CD4-positive, alpha-beta T cell treated with Interleukin-15 for 4 hours (primary cell): ENCODE measurements around the gene VPS18.
A peak's percentile ranks its signal among the peaks of the same experiment; 100 is the strongest.

Experiments
- DNase-seq: peaks from one replicate; pipeline ENCODE4 v3.0.0-alpha.2; 2020; ENCODE audit warnings: low spot score

Gene VPS18

DNA sequence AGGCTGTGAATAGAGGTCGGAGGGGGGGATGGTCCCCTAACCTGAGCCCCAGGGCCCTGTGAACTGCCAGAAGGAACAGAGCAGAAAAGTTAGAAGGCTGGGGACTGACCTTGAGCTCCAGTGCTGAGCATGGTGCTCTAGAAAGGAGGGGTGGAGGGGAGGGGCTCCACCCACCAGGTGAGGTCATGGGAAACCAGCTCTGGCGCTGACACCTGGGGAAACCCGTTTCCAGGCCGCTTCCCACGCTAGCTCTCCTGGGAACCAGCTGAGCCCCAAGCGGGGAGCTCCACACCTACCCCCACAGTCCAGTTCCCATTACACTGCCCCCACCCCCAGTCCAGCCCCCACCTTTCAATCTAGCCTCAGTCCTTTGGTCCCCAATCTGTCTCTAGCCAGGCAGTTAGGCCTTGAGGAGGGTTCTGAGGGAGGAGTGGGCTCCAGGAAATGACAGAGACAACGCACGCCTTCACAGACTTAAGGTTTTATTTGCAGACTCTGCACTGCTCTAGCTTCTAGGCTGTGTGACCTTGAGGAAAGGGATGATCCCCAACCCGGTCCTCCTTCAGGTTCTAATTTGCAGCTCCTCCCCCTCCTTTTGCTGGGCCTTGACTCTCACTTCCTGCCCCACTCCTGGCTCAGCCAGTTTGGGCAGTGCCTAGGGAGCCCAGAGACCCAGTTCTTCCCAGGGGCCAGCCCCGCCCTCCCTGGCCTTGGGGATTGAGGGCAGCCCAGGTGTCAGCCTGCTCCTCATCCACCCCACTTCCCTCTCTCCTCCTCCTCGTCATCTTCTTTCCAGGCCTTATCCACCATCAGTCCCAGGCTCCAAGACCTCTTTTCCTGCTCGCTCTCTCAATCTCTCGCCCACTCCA lies 22.3 kb upstream of the VPS18 start:
- no peak for DNase-seq

DNA sequence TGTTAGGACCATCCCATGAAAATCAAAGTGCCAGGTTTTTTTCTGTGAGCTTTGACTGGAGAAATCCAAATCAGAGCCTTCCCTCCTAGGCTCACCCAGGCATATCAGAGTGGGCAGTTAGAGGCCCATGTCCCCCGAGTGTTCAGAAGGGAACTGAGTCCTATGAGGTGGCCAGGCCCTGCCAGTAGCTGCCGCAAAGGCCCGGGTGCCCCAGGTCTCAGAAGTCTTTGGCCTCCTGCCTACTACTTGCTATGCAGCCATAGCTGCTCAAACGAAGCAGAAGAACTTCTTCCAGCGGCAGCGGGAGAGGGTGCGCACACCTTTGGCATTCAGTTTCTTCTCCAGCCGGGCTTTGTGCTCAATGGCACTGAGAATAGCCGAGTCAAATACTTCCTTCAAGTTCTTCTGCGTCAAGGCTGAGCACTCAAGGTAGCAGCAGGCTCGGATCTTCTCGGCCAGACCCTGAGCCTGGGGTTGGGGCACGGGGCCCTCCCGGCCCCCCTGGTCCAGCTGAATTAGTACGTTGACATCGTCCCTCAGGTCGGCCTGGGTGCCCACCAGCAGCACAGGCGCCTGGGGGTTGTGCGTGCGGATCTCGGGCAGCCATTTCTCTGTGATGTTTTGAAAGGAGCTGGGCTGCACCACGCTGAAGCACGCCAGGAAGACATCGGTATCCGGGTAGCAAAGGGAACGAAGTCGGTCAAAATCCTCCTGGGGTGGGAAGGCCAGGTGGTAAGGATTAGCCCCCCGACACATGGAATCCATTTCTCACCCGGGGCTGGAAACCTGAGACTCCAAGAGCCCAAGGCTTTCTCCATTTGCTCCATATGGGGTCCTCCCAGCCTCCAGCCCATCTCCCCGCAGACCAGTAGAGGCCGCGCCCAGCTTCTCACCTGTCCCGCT lies 21.2 kb upstream of the VPS18 start:
- DNase-seq, result no peak

DNA sequence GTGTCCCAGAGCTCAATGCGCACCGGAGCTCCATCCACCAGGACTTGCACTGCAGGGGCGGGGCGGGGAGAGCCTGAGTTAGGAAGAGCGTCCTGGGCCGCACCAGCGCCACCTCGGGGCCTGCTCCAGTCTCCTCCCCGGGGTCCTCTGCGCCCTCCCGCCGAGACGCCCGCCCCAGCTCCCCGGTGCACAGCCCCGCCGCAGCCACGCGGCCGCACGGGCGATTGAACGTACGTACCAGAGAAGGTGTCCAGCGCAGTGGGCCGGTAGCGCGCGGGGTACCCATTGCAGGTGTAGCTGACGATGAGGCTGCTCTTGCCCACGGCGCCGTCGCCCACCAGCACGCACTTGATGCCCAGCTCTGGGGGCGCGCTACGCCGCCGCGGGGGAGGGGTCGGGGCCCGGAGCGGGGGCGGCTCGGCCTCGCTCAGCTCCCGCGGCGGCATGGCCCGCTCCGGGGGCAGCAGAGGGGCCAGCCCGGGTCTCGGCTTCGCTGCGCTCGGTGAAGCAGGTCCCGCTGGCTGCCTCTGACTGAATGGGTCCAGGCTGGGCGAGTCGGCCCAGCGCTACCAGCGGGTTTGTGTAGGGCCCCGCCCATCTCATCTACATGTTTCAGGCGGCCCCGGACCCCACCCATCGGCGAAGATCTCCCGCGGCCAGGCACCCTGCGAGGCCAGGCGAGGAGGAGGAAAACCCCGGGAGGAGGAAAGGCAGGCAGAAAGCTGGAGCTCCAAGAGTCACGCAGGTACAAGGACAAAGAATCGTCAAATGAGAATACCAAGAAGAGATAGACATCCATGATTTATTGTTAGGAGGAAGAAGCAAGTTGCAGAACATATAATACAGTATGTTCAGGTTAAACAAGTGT lies 20.3 kb upstream of the VPS18 start, which contains the start of gene RHOV:
Gene RHOV, minus strand, starts transcription at position 541 of the 868 bp plus-strand sequence. Its CDS starts 95 bp downstream, at position 446.
- DNase-seq, result peak; percentile 45

DNA sequence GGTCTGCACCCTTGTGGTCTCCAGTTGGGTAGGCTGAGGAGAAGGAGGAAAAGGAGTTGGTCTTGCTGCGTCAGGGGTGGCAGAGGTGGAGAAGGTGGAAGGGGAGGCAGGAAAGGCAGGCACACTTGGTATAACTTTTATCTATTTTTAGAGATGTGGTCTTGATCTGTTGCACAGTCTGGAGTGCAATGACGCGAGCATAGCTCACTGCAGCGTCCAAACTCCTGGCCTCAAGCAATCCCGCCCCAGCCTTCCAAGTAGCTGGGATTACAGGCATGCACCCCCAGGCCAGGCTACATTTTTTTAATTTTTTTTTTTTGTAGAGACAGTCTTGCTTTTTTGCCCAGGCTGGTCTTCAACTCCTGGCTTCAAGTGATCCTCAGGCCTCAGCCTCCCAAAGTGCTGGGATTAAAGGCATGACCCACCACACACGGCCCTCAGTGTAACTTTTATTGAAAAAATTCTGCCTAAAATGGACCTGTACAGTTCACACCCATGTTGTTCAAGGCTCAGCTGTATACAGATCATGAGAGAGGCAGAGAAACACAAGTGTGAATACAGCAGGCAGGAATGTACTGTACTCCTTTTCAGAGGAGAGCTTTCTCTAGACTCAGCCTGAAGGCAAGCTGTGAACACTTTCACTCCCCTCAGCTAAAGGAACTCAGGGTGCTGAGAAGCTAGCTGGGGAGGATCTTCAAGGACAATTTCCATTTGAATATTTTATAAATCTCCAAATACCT lies 18.1 kb upstream of the VPS18 start:
- no peak for DNase-seq

DNA sequence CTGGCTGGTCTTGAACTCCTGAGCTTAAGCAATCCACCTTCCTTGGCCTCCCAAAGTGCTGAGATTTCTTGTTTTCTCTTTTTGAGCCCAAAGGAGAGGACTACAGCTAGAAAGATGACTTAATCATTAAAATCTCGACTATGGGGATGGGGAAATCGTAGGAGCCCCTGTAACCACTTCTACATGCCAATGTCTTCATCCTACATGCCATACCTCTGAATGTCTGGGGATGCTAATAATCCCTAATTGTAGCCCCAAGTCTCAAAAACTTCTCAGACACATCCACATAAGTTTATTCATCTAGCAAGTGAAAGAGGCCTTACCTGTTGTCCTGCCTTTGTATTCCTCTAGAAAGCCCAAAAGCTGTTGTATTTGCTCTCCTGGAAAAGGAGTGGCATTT lies 16.6 kb upstream of the VPS18 start:
- no peak for DNase-seq

DNA sequence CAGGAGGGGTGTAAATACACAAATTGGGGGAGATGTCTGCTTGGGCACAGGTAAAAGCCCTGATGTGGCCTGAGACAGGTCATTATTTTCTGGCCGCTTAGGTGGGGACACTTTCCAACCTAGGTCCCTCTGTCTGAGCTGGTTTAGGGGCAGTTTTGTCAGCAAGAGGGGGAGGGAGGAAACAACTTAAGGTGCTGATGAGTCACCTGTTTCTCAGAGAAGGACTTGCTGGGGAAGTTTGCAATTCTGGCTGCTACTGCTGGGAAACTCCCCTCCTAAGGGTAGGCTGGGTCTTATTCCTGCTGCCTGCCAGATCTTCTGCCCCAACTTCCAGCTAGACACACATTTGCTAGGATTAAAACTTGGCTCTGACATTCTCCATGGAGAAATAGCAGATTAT lies 15.5 kb upstream of the VPS18 start:
- peak; percentile 47 for DNase-seq

DNA sequence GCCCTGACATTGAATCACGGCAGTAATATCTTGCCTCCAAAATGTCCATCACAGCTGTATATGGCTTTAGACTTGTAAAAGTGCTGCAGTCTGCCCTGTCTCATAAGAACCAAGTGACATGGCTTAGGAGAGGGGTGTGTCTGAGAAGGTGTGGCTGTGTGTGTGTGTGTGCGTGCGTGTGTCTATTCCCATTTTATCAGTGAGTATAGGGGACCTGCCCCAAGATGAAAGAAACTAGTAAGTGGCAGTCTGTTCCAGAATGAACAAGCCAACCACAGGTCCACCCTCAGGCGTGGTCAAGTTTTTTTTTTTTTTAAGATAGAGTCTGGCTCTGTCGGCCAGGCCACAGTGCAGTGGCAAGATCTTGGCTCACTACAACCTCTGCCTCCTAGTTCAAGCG lies 14.6 kb upstream of the VPS18 start:
- no peak for DNase-seq

DNA sequence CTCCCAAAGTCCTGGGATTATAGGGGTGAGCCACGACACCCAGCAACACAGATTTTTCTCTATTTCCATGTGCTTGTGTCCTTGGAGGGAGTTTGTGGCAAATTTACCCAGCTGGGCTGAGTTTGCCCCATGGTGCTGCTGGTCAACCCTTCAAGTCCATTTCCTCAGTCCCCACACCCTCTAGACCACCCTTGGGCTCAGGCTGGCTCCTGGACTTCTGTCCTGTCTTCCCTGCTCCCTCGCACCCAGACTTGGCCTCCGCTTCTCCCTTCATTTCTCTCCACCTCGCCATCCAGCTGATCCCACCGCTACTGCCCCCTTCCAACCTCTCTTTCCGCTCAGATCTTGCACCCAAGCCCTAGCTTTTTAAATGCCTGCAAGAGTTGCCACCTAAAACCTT lies 12.9 kb upstream of the VPS18 start:
- DNase-seq, result no peak

DNA sequence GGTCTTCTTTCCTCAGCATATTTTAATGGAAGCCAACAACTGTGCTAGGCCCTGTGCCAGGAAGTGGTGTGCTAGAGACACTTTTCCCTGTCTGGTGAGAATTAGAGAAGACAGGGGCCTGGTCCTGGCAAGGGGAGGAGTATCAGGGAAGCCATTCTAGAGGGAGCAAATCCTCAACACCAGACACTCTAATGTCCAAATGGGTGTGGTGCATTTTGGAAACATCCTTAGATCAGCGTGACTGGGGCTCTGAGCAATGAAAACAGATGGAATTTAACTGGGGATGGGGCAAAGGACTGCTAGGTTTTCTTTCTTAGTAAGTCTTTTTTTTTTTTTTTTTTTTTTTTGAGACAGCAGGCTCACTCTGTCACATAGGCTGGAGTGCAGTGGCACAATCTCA lies 7.7 kb upstream of the VPS18 start:
- no peak for DNase-seq

DNA sequence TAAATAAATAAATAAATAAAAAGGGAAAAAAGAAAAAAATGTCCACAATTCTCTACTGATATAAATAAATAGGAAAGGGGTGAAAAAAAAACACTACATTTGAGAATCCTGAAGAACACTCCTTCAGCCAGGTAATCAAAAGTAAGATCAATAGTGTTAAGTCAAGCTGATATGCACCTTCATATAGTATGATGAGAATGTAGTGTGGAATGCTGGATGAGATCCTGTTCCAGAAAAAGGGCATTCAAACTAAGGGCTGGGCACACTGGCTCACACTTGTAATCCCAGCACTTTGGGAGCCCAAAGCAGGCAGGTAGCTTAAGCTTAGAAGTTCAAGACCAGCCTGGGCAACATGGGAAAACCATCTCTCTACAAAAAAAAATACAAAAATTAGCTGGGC lies 5.1 kb upstream of the VPS18 start:
- no peak for DNase-seq

DNA sequence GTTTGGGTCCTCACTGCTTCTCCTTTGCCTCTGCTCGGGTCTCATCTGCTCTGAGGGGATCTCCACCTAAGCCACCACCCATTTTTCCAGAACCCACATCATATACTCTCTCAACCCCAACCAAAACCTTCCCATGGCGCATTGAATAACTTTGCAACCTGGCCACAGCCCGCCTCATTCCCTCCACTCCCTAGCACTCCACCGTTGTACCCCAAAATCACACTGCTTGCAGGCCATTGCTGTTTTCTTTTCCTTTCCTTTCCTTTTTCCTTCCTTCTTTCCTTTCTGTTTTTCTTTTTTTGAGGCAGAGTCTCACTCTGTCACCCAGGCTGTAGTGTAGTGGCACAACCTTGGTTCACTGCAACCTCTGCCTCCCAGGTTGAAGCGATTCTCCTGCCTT lies 3.1 kb upstream of the VPS18 start:
- DNase-seq, result no peak

DNA sequence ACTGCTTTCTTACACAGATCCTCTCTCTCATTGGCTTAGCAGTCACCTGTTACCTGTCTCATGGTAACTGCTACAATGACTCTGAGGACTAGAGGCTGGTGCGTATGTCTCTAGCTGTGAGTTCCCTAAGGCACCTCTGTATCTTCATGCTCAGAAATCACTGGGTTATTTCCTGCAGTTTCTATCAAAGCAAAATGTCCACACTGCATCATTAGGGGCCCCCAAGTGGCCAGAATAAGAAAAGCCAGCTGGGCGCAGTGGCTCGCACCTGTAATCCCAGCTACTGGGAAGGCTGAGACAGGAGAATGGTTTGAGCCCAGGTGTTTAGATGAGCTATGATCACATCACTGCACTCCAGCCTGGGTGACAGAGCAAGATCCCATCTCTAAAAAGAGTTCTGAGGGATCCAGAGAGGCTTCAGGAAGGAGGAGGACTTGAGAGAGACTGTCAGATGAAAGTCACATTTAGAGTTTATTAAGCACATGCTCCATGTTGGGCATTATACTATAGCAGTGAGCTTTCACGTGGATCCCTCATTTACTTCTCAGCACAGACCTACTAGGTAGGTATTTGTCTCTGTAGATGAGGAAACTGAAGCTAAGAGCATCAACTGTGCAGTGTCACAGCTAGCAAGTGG lies 2.3 kb upstream of the VPS18 start:
- peak; percentile 44 for DNase-seq

DNA sequence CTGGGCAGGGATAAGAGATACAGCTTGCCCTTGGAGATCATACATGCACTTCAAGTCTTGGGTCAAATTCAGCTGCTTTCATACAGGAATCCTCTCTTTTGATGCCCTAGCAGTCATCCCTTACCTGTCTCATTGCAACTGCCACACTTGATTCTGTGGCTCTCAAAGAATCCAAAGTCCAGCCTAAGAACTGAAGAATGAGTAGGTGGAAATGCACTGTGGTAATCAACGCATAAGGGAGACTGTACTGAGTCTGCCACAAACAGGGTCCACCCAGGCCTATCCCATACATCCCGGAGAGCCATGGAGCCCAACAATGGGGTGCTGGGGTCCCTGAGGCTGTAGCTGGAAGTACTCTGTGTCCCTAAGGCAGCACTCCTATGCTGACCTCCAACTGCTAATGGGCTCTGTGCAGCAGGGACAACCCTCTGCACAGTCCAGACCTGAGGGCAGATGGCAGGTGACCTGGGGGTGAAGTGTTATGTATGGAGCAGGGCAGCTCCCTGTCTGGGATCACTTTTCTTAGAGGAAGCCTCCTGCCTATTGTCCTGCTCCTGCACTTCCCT lies 1.7 kb upstream of the VPS18 start:
- no peak for DNase-seq

DNA sequence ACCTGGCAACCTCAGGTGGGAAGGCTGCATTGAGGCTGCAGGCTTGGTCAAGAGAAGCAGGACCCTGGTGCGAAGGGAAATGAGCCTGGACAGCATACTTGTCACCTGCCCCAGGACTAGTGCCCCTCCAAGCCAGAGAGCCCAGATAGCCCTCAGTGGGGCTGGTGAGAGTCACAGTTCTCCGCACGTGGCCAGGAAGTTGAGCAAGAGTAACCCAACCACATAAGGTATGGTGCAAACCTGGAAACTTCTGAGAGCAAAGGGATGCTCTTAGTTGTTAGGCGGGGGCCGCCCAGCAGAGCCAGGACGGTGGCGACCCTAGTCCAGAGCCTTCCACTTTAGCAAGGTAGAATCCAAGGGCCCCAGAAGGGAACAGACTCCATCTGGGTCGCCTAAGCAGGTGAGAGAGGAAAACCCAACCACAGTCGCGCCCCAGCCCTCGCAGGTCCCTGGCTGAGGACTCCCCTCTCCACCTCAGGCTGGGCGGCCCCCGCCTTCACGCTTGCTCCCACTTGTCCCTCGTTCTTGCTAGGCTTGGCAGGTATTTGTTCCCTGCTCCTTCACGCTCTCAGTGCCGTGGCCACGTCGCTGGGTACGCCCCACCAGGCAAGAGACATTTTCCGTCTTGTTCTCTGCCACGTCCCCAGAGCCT lies 1.1 kb upstream of the VPS18 start:
- DNase-seq, result no peak

DNA sequence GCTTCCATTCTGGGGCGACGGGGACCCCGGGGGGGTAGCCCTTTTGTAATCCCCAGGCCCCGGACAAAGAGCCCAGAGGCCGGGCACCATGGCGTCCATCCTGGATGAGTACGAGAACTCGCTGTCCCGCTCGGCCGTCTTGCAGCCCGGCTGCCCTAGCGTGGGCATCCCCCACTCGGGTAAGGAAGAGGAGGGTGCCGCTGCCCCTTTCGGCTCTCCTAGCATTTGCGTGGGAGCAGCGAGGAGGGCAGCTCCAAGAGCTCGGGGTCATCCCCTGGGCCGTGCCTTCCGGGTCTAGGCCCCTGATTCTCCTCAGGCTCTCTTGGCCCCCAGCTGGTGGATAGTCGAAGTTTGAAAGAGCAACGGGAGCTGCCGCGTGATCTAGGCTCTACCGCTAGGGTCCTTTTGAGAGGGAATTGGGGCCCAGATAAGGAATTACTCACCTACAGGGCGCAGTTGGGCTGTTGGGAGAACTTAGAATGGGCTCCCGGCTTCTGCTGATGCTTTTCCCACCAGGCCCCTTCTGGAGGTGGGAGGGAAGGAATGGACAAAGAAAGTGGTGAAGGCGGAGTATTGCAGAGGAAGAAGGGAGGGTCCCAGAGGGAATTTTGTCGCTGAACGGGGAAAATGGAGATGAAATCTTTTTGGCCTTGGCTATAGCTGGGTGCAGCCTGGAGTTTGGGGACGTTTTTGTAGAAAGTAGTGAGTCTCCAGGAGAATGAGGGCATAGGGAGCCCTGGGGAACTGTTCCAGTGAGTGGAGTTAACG lies 615 bp downstream of the VPS18 start:
- DNase-seq, result peak; percentile 60

DNA sequence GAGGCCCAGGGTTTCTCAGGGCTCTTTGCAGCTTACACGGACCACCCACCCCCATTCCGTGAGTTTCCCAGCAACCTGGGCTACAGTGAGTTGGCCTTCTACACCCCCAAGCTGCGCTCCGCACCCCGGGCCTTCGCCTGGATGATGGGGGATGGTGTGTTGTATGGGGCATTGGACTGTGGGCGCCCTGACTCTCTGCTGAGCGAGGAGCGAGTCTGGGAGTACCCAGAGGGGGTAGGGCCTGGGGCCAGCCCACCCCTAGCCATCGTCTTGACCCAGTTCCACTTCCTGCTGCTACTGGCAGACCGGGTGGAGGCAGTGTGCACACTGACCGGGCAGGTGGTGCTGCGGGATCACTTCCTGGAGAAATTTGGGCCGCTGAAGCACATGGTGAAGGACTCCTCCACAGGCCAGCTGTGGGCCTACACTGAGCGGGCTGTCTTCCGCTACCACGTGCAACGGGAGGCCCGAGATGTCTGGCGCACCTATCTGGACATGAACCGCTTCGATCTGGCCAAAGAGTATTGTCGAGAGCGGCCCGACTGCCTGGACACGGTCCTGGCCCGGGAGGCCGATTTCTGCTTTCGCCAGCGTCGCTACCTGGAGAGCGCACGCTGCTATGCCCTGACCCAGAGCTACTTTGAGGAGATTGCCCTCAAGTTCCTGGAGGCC lies 5.4 kb downstream of the VPS18 start:
- no peak for DNase-seq

DNA sequence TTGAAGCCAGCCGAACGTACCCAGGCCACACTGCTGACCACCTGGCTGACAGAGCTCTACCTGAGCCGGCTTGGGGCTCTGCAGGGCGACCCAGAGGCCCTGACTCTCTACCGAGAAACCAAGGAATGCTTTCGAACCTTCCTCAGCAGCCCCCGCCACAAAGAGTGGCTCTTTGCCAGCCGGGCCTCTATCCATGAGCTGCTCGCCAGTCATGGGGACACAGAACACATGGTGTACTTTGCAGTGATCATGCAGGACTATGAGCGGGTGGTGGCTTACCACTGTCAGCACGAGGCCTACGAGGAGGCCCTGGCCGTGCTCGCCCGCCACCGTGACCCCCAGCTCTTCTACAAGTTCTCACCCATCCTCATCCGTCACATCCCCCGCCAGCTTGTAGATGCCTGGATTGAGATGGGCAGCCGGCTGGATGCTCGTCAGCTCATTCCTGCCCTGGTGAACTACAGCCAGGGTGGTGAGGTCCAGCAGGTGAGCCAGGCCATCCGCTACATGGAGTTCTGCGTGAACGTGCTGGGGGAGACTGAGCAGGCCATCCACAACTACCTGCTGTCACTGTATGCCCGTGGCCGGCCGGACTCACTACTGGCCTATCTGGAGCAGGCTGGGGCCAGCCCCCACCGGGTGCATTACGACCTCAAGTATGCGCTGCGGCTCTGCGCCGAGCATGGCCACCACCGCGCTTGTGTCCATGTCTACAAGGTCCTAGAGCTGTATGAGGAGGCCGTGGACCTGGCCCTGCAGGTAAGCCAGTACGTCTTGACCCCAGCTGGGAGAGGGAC lies 6.2 kb downstream of the VPS18 start:
- DNase-seq, result no peak

DNA sequence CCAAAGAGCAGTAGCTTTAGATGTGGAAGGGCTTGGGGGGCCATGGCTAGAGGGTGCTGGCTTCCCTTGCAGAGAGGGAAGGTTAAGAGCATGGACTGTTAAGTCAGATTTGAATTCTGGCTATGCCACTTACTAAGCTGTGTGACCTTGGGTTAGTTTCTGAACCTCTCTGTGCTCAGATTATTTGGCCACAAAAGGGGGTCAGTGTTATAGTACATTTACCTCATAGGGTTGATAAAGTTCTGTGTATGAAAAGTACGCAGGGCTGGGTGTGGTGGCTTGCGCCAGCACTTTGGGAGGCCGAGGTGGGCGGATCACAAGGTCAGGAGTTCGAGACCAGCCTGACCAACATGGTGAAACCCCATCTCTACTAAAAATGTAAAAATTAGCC lies 6.8 kb downstream of the VPS18 start:
- no peak for DNase-seq
